SH-SY5Y (cell line): Measurements from ENCODE around the gene CDK6.

ENCODE experiments used
- GATA2 ChIP-seq: IDR thresholded peaks from 2 replicates; pipeline ENCODE4 v1.6.1; 2011; ENCODE audit warnings: mild to moderate bottlenecking, low read depth, low read length
- GATA3 ChIP-seq: IDR thresholded peaks from 2 replicates; pipeline ENCODE4 v1.6.1; 2011; ENCODE audit warnings: low read depth, mild to moderate bottlenecking, low read length, moderate library complexity

GRCh38 chr7:92874567-92874966 lies 38.2 kb upstream of the CDK6 start:
- TF ChIP-seq GATA2 (no peak), GATA3 (no peak)
